ENCODE measurements around the gene PBX1. TPM values are rescaled to one million over a fixed set of nuclear protein-coding genes. Genes with fewer than 3 reads are reported as not detected.

PBX1 gene
- total and polyA plus RNA-seq, 3 experiments from 2014 or later = 0.05 to 0.16 (median 0.13) TPM

- H3K4me3 ChIP-seq (ENCODE audit: low read length) = no peak overlapping the region
- Mint-ChIP-seq H3K36me3 (peaks cover 0 to 4% (median 0%) of the 10 kb centered on the region in 3 donors), H3K4me3 (no peak overlapping the region), H3K27ac (no peak overlapping the region), H3K4me1 (no peaks in the 10 kb centered on the region), H3K9me3 (peaks cover 0 to 19% (median 0%) of the 10 kb centered on the region in 5 donors), H3K27me3 (peaks cover 0 to under 1% of the 10 kb centered on the region in 2 donors)
- ChIA-PET POLR2A (no interaction called here), CTCF (no interaction called here)
- no peaks in the 10 kb centered on the region for H3K4me1 ChIP-seq (ENCODE audit: insufficient read depth, low read length)
- no peak overlapping the region for H3K27ac ChIP-seq (ENCODE audit: low read depth, low read length)
- no peak for DNase-seq
- H3K9me3 ChIP-seq (ENCODE audit: low read length) = no peaks in the 10 kb centered on the region
- no peaks in the 10 kb centered on the region for H3K36me3 ChIP-seq (ENCODE audit: insufficient read depth, low read length)
- no peaks in the 10 kb centered on the region for H3K27me3 ChIP-seq (ENCODE audit: insufficient read depth, low read length, poor library complexity, severe bottlenecking)
Observed at GRCh38 chr1:164579381-164579780, 20.4 kb downstream of the PBX1 start.

- no peaks in the 10 kb centered on the region for H3K4me1 ChIP-seq (ENCODE audit: insufficient read depth, low read length)
- no peaks in the 10 kb centered on the region for H3K27me3 ChIP-seq (ENCODE audit: insufficient read depth, low read length, poor library complexity, severe bottlenecking)
- no peak overlapping the region for H3K4me3 ChIP-seq (ENCODE audit: low read length)
- no peak for DNase-seq
- H3K4me1 Mint-ChIP-seq = no peaks in the 10 kb centered on the region
- ChIA-PET POLR2A (no interaction called here), CTCF (no interaction called here)
- no peak overlapping the region for H3K27ac Mint-ChIP-seq
- no peaks in the 10 kb centered on the region for H3K36me3 Mint-ChIP-seq
- no peak overlapping the region for H3K4me3 Mint-ChIP-seq
- H3K9me3 Mint-ChIP-seq = peaks cover 0 to 19% (median 2%) of the 10 kb centered on the region in 5 donors
- no peak overlapping the region for H3K27ac ChIP-seq (ENCODE audit: low read depth, low read length)
- H3K9me3 ChIP-seq (ENCODE audit: low read length) = no peaks in the 10 kb centered on the region
- H3K27me3 Mint-ChIP-seq = peaks cover 0 to 2% of the 10 kb centered on the region in 2 donors
- H3K36me3 ChIP-seq (ENCODE audit: insufficient read depth, low read length) = no peaks in the 10 kb centered on the region
Observed at GRCh38 chr1:164581762-164582161, 22.8 kb downstream of the PBX1 start.

- H3K36me3 ChIP-seq (ENCODE audit: insufficient read depth, low read length) = no peaks in the 10 kb centered on the region
- no peaks in the 10 kb centered on the region for H3K4me1 Mint-ChIP-seq
- no peaks in the 10 kb centered on the region for H3K36me3 Mint-ChIP-seq
- POLR2A ChIA-PET = no interaction called here
- H3K27me3 ChIP-seq (ENCODE audit: insufficient read depth, low read length, poor library complexity, severe bottlenecking) = no peaks in the 10 kb centered on the region
- DNase-seq = no peak
- H3K27ac ChIP-seq (ENCODE audit: low read depth, low read length) = no peak overlapping the region
- H3K9me3 ChIP-seq (ENCODE audit: low read length) = no peaks in the 10 kb centered on the region
- no peak overlapping the region for H3K4me3 ChIP-seq (ENCODE audit: low read length)
- CTCF ChIA-PET = no interaction called here
- H3K4me3 Mint-ChIP-seq = no peak overlapping the region
- peaks cover 0 to 18% (median 2%) of the 10 kb centered on the region in 5 donors for H3K9me3 Mint-ChIP-seq
- peaks cover 0 to 2% of the 10 kb centered on the region in 2 donors for H3K27me3 Mint-ChIP-seq
- H3K27ac Mint-ChIP-seq = no peak overlapping the region
- no peaks in the 10 kb centered on the region for H3K4me1 ChIP-seq (ENCODE audit: insufficient read depth, low read length)
Observed at GRCh38 chr1:164583196-164583595, 24.2 kb downstream of the PBX1 start.

- ChIA-PET POLR2A (no interaction called here), CTCF (no interaction called here)
- Histone ChIP-seq H3K36me3 (ENCODE audit: insufficient read depth, low read length) (no peaks in the 10 kb centered on the region), H3K27me3 (ENCODE audit: insufficient read depth, low read length, poor library complexity, severe bottlenecking) (no peaks in the 10 kb centered on the region), H3K4me1 (ENCODE audit: insufficient read depth, low read length) (no peaks in the 10 kb centered on the region), H3K9me3 (ENCODE audit: low read length) (no peaks in the 10 kb centered on the region), H3K27ac (ENCODE audit: low read depth, low read length) (no peak overlapping the region), H3K4me3 (ENCODE audit: low read length) (no peak overlapping the region)
- no peak for DNase-seq
- H3K27me3 Mint-ChIP-seq = peaks cover 0 to 2% of the 10 kb centered on the region in 2 donors
- H3K36me3 Mint-ChIP-seq = no peaks in the 10 kb centered on the region
- H3K4me1 Mint-ChIP-seq = no peaks in the 10 kb centered on the region
- no peak overlapping the region for H3K27ac Mint-ChIP-seq
- peaks cover 0 to 15% (median 2%) of the 10 kb centered on the region in 5 donors for H3K9me3 Mint-ChIP-seq
- no peak overlapping the region for H3K4me3 Mint-ChIP-seq
Observed at GRCh38 chr1:164583835-164584539, 25.0 kb downstream of the PBX1 start.

GRCh38 chr1:164586591-164586990 is 27.6 kb downstream of the PBX1 start:
- CTCF ChIA-PET = no interaction called here
- peaks cover 0 to 2% of the 10 kb centered on the region in 2 donors for H3K27me3 Mint-ChIP-seq
- peaks cover 0 to 11% (median 3%) of the 10 kb centered on the region in 5 donors for H3K9me3 Mint-ChIP-seq
- POLR2A ChIA-PET = no interaction called here
- DNase-seq = no peak
- H3K4me1 Mint-ChIP-seq = no peaks in the 10 kb centered on the region
- no peaks in the 10 kb centered on the region for H3K9me3 ChIP-seq (ENCODE audit: low read length)
- peak overlapping the region in 1 of 8 donors; percentile 43 for H3K27ac Mint-ChIP-seq
- H3K36me3 Mint-ChIP-seq = no peaks in the 10 kb centered on the region
- H3K4me1 ChIP-seq (ENCODE audit: insufficient read depth, low read length) = no peaks in the 10 kb centered on the region
- no peak overlapping the region for H3K4me3 Mint-ChIP-seq
- no peaks in the 10 kb centered on the region for H3K36me3 ChIP-seq (ENCODE audit: insufficient read depth, low read length)
- no peak overlapping the region for H3K4me3 ChIP-seq (ENCODE audit: low read length)
- H3K27me3 ChIP-seq (ENCODE audit: insufficient read depth, low read length, poor library complexity, severe bottlenecking) = no peaks in the 10 kb centered on the region
- H3K27ac ChIP-seq (ENCODE audit: low read depth, low read length) = no peak overlapping the region

- POLR2A ChIA-PET = no interaction called here
- Histone ChIP-seq H3K27ac (ENCODE audit: low read depth, low read length) (no peak overlapping the region), H3K27me3 (ENCODE audit: insufficient read depth, low read length, poor library complexity, severe bottlenecking) (no peaks in the 10 kb centered on the region), H3K4me1 (ENCODE audit: insufficient read depth, low read length) (no peaks in the 10 kb centered on the region), H3K36me3 (ENCODE audit: insufficient read depth, low read length) (no peaks in the 10 kb centered on the region), H3K4me3 (ENCODE audit: low read length) (no peak overlapping the region), H3K9me3 (ENCODE audit: low read length) (no peaks in the 10 kb centered on the region)
- Mint-ChIP-seq H3K27me3 (peaks cover 0 to 2% of the 10 kb centered on the region in 2 donors), H3K9me3 (peaks cover 0 to 12% (median 0%) of the 10 kb centered on the region in 5 donors), H3K27ac (no peak overlapping the region), H3K36me3 (no peaks in the 10 kb centered on the region), H3K4me3 (no peak overlapping the region), H3K4me1 (no peaks in the 10 kb centered on the region)
- CTCF ChIA-PET = no interaction called here
- no peak for DNase-seq
Observed at GRCh38 chr1:164587617-164588501, 28.9 kb downstream of the PBX1 start.

GRCh38 chr1:164588516-164589341 is 29.7 kb downstream of the PBX1 start:
- Histone ChIP-seq H3K9me3 (ENCODE audit: low read length) (no peaks in the 10 kb centered on the region), H3K27ac (ENCODE audit: low read depth, low read length) (no peak overlapping the region), H3K36me3 (ENCODE audit: insufficient read depth, low read length) (no peaks in the 10 kb centered on the region), H3K4me3 (ENCODE audit: low read length) (no peak overlapping the region), H3K27me3 (ENCODE audit: insufficient read depth, low read length, poor library complexity, severe bottlenecking) (no peaks in the 10 kb centered on the region), H3K4me1 (ENCODE audit: insufficient read depth, low read length) (no peaks in the 10 kb centered on the region)
- no peak for DNase-seq
- Mint-ChIP-seq H3K27ac (no peak overlapping the region), H3K4me1 (no peaks in the 10 kb centered on the region), H3K36me3 (no peaks in the 10 kb centered on the region), H3K27me3 (peaks cover 0 to 2% of the 10 kb centered on the region in 2 donors), H3K4me3 (no peak overlapping the region), H3K9me3 (peaks cover 0 to 8% (median 0%) of the 10 kb centered on the region in 5 donors)
- ChIA-PET POLR2A (no interaction called here), CTCF (no interaction called here)

GRCh38 chr1:164589408-164589807 is 30.4 kb downstream of the PBX1 start:
- Histone ChIP-seq H3K9me3 (ENCODE audit: low read length) (no peaks in the 10 kb centered on the region), H3K4me3 (ENCODE audit: low read length) (no peak overlapping the region), H3K36me3 (ENCODE audit: insufficient read depth, low read length) (no peaks in the 10 kb centered on the region), H3K27ac (ENCODE audit: low read depth, low read length) (no peak overlapping the region), H3K27me3 (ENCODE audit: insufficient read depth, low read length, poor library complexity, severe bottlenecking) (no peaks in the 10 kb centered on the region), H3K4me1 (ENCODE audit: insufficient read depth, low read length) (no peaks in the 10 kb centered on the region)
- no peak overlapping the region for H3K4me3 Mint-ChIP-seq
- POLR2A ChIA-PET = no interaction called here
- no peaks in the 10 kb centered on the region for H3K36me3 Mint-ChIP-seq
- H3K4me1 Mint-ChIP-seq = no peaks in the 10 kb centered on the region
- H3K27me3 Mint-ChIP-seq = peaks cover 0 to under 1% of the 10 kb centered on the region in 2 donors
- no peak for DNase-seq
- H3K27ac Mint-ChIP-seq = no peak overlapping the region
- CTCF ChIA-PET = no interaction called here
- H3K9me3 Mint-ChIP-seq = peaks cover 0 to 8% (median 0%) of the 10 kb centered on the region in 5 donors

Measured in CD8-positive, alpha-beta memory T cell (primary cell).